Activated CD8-positive, alpha-beta memory T cell treated with anti-CD3 and anti-CD28 coated beads, Interleukin-2, amount 10 ng/mL, durations not matched to agents 7 days and 5 days (primary cell): Measurements from ENCODE around the gene MRPL41. TPM values are rescaled to one million over a fixed set of nuclear protein-coding genes. Genes with fewer than 3 reads are reported as not detected.

Experiments
- total RNA-seq, 2 experiments: library from RNA; stranded (reverse); gene quantifications; one replicate each; pipeline ENCODE4 v1.2.3, GENCODE V29; 2021

Gene MRPL41
- total RNA-seq, 2 experiments from 2014 or later = 57.9 to 58.3 TPM

Other genes with a start within 250 kb of the MRPL41 start
- 1 to 10 TPM; 1.6 to 4.5 TPM for gene NRARP, start 249.6 kb upstream of the MRPL41 start, total RNA-seq
- 10 to 100 TPM in 1 of 2 experiments, 1 to 10 TPM in 1; 9.2 to 19.8 TPM for gene EXD3, start 128.7 kb upstream of the MRPL41 start, total RNA-seq
- gene NOXA1, start 128.5 kb upstream of the MRPL41 start, total RNA-seq = under 1 TPM; 0.30 to 0.53 TPM
- not detected for gene ENTPD8, start 110.5 kb upstream of the MRPL41 start, total RNA-seq
- gene NSMF, start 92.5 kb upstream of the MRPL41 start, total RNA-seq = 10 to 100 TPM; 35.8 to 42.1 TPM
- 1 to 10 TPM; 3.0 to 3.2 TPM for gene PNPLA7, start 1.5 kb upstream of the MRPL41 start, total RNA-seq
- 10 to 100 TPM; 39.9 to 45.1 TPM for gene DPH7, start 27.0 kb downstream of the MRPL41 start, total RNA-seq
- gene ZMYND19, start 38.6 kb downstream of the MRPL41 start, total RNA-seq = 10 to 100 TPM; 34.0 to 46.0 TPM
- 10 to 100 TPM; 49.0 to 50.1 TPM for gene ARRDC1, start 53.8 kb downstream of the MRPL41 start, total RNA-seq
- 100 to 1,000 TPM in 1 of 2 experiments, 10 to 100 TPM in 1; 99.9 to 130 TPM for gene EHMT1, start 67.1 kb downstream of the MRPL41 start, total RNA-seq